Left renal cortex interstitium (tissue), 4 donors: Measurements from ENCODE around the gene SGCE. TPM values are rescaled to one million over a fixed set of nuclear protein-coding genes. Genes with fewer than 3 reads are reported as not detected.

Experiments used
- DNase-seq, 4 donors: peaks; one replicate each; pipeline ENCODE4 v3.0.0-alpha.2; 2013; ENCODE audit warnings: low read depth in 4 of 4, low spot score in 2 of 4, missing footprints in 1 of 4
- polyA plus RNA-seq, 4 donors: library from polyadenylated mRNA; unstranded; fragments of 120-200 nt; gene quantifications; one replicate each; pipeline ENCODE4 v1.2.1, GENCODE V29; 2013; ENCODE audit not compliant: insufficient read length in 4 of 4

Gene SGCE
- polyA plus RNA-seq, 4 donors: 89.0 to 111 (median 95.7) TPM

DNA sequence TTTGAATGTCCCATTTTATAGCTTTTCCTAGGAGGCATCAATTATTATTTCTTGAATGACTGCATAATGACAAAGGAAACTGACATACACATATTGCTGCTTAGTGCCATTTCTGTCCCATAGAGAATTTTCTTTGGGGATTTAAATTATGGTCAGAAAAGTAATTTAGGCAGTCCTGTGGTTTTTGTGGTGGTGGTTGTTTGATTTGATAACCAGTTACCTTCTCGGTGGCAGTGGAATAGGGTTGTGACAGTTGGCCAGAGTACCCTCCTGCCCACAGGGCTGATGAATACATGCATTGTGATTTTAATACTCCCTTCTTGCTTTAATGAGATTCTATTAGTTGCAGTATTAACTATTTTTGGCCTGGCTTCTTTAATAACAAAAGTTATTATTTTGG, 6.6 kb upstream of the SGCE start:
- DNase-seq: no peak

GRCh38 chr7:94660006-94660405, 4.1 kb upstream of the SGCE start:
- no peak for DNase-seq

DNA sequence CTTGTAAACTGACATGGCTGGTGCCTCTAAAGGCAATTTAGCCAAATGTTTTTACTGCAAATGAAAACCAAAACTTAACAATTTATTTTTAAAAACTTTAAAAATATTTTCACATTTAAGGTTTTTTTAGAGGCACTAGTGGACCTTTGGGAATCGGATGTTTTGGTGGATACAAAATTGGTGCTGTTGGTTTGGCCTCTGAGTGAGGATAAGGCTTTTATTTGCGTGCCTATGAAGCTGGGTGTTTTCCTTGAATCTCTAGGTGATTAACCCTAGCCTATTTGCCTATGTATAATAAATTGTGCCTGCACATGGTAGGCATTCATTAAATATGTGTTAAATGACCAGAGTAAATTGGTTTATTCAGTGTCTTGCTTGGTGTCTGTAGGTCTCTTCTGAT, 2.9 kb upstream of the SGCE start:
- no peak for DNase-seq

DNA sequence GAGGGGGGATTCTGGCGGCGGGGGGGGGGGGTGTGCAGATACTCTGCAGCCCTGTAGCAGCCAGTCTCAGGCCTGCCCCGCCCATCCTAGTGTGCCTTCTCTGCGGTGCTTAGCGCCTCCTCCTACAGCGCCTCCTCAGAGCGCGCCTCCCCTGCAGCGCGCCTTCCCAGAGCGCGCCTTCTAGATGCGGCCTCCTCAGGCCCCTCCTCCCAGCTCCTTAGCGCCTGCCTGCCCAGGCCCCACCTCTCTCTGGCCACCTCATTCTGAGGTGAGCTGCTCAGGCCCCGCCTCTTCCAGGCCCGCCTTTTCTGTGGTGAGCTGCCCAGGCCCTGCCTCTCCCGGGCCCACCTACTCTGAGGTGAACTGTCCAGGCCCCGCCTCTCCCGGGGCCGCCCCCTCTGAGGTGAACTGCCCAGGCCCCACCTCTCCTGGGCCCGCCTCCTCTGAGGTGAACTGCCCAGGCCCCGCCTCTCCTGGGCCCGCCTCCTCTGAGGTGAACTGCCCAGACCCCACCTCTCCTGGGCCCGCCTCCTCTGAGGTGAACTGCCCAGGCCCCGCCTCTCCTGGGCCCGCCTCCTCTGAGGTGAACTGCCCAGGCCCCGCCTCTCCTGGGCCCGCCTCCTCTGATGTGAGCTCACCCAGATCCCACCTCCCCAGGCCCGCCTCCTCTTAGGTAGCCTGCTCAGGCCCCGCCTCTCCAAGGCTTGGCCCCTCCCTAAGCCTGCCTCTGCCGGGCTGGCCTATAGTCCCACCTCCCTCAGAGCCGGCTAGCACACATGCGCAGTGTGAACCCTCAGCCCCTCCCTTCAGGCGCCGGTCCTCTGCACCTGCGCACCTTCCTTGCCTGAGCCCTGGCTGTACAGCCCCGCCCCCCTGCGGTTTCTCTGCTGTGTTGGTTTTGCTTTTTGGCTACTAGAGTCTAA, 2.1 kb upstream of the SGCE start:
- peak; percentile 66 to 86 (median 80) for DNase-seq

DNA sequence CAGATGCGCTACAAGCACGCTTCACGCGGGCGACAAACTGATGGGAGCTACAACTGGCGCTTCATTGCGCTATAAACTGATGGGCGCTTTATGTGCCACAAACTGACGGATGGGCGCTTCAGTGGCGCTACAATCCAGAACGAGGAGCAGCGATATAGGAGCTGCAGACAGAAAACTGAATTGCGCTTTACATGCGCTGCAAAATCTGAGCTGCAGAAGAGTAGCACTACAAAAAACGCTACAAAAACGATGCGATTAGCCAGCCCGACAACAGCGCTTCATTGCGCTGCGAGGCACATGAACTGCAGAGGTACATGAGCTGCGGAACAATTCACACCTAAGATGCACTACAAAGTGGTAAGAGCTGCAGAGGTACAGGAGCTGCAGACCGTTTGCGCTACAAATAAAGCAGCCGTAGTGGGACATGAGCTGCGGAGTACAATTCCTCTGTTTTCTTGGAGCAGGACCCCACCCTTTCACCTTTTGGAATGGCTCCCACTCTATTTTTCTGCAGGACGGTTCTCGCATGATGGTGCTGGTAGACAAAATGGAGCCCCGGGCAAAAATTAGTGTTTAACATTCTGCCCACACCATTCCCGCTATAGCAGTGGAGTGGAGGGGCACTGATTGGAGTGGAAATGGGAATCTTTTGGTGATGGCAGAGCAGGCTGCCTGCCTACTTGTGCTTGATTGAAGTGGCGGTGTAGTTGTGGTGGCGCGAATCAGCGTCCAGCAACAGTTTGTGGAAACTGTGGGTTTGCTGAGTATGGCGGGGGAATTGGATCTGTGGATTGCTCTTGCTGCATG, 1.2 kb upstream of the SGCE start:
- peak in 2 of 4 donors; percentile 32 to 37 for DNase-seq

GRCh38 chr7:94656658-94656924, 658 bp upstream of the SGCE start:
- DNase-seq: no peak

DNA sequence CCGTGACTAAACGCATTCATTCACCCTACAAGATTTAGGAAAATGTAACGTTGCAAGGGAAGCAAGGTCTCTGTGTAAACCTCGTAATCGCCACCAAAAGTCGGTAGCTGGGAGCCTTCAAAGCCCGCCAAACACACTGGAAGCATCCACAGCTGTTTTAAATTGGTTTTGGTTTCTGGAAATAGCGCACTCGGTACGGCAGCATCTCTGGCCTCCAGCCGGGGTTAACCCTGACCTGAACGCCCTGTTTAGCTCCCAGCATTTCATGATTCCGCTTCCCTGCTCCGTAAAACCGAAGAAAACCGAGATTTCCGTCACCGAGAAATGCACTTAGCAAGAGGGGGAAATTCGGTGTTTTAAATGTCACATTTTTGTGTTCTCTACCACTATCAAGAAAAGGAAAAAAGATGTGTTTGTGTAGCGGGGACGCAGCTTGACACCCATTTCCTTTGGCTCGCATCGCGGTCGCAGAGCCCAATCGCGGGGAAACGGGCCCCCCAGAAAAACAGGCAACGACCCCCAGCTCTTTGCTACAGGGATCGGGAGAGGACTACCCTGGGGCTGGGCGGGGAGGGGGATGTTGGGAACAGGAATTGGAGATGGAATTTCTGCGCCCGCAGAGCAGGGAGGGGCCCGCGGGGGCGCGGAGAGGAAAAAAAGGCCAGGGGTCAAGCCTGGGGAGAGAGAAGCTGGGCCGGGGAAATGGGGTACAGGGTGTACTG, 646 bp downstream of the SGCE start:
- peak in 3 of 4 donors; percentile 37 to 79 (median 48) for DNase-seq

DNA sequence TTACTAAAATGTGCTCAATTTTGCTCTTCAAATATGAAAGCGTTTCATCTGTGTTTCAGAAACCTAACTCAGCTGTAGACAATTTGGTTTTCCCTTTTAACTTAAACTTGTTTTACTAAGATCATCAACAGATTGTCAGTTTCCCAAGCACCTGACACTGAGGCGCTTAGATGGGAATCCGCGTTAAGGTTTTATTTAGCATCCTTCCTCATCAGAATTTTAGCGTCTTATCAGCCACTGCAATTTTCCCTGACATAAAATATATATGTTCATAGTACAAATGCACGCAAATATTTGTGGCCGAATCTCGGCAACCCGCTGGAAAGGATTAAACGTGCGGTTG, 1.2 kb downstream of the SGCE start:
- peak in 1 of 4 donors; percentile 58 for DNase-seq

- no peak for DNase-seq
Observed at GRCh38 chr7:94650147-94651051, 5.5 kb downstream of the SGCE start.

GRCh38 chr7:94649450-94649849, 6.5 kb downstream of the SGCE start:
- DNase-seq: no peak

DNA sequence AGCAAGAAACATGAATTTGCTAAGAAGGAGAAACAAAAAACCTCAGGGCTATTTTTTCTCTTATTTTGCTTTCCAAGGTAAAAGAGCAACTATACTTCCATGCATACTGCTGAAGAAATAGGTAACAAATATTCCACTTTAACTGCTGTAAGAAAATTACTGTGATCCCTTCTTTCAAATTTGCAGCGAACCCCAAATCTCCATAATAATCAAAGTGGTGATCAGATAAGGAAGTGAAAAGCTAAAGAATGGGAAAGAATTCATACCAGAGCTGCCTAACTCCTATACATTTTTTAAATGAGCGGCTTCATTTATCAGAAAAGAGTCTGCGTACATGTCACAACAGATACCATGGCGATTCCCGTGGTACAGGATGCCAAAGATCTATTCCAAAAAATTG, 7.2 kb downstream of the SGCE start:
- DNase-seq: no peak

- DNase-seq: no peak
Observed at GRCh38 chr7:94647295-94647694, 8.6 kb downstream of the SGCE start.

GRCh38 chr7:94643771-94644545, 12.0 kb downstream of the SGCE start:
- no peak for DNase-seq

- no peak for DNase-seq
Observed at GRCh38 chr7:94642838-94643653, 12.9 kb downstream of the SGCE start.

- no peak for DNase-seq
Observed at GRCh38 chr7:94639384-94639783, 16.5 kb downstream of the SGCE start.

GRCh38 chr7:94635687-94636086, 20.2 kb downstream of the SGCE start:
- DNase-seq: no peak

DNA sequence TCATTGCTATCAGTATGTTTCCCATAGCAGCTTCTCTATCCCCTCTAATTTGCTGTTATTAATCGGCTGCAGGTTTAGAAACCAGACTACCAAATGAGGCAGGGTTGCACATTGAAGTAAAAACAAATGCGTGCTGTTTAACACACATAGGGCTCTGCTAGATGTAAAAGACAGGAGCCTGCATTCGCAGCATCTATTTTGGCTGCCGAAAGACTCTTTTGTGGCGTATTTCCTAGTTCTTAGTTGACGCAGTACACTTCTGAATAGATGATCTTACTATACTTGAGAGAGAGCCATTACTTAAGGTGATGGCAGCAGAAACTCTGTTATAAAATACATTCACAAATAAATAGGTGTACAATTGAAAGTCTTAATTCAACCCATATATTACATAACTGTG, 21.4 kb downstream of the SGCE start:
- no peak for DNase-seq

- no peak for DNase-seq
Observed at GRCh38 chr7:94633687-94634086, 22.2 kb downstream of the SGCE start.

- no peak for DNase-seq
Observed at GRCh38 chr7:94633014-94633341, 23.0 kb downstream of the SGCE start.
